IPS DF 6.9 (cell line): ENCODE measurements around the gene KIF5C.

Experiments
- DNase-seq: peaks from one replicate; pipeline ENCODE4 v3.0.0-alpha.2; 2013; ENCODE audit warnings: low read depth, low spot score
- H3K27ac ChIP-seq: one replicate; pipeline ENCODE4 v1.5.1; 2013; ENCODE audit warnings: low read length, control low read depth
- H3K27me3 ChIP-seq: 2 replicates; pipeline ENCODE4 v1.6.1; 2013; ENCODE audit warnings: mild to moderate bottlenecking, low read length; ENCODE audit not compliant: control insufficient read depth, insufficient read depth
- H3K36me3 ChIP-seq: 2 replicates; pipeline ENCODE4 v1.6.1; 2013; ENCODE audit warnings: low read length; ENCODE audit not compliant: control insufficient read depth, insufficient read depth
- H3K4me1 ChIP-seq: 2 replicates; pipeline ENCODE4 v1.6.1; 2013; ENCODE audit warnings: low read length; ENCODE audit not compliant: control insufficient read depth, insufficient read depth
- H3K4me3 ChIP-seq: 2 replicates; pipeline ENCODE4 v1.5.1; 2013; ENCODE audit warnings: mild to moderate bottlenecking, low read length
- H3K9me3 ChIP-seq: 2 replicates; pipeline ENCODE4 v1.6.1; 2013; ENCODE audit warnings: low read length, inconsistent platforms; ENCODE audit not compliant: control insufficient read depth, insufficient read depth
- WGBS: extraction: QIAGEN DNeasy Blood & Tissue Kit; methylation state at CpG from one replicate; pipeline ENCODE4 v1.1.7; 2013; ENCODE audit warnings: mixed read lengths, missing lambda C conversion rate; ENCODE audit not compliant: insufficient read length, insufficient coverage; 5-methylcytosine and 5-hydroxymethylcytosine counted together

Gene KIF5C

DNA sequence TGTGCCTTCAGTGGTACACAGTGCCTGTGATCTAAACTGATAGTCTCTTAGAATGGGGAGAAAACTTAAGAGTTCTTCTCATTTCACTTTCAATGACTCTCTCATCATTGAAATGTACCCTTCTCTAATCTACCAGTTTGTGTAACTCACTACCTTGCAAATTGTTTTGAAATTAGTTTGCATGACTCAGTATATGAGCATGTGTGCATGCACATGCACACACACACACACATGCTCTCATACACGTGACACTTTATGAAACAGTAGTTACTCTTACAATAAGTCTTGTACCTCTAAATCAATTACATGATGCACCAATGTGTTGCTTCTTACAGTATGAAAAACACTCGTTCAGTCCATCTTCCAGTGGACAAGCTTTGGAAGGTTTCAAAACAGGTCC, 174.1 kb downstream of the KIF5C start:
- H3K9me3 ChIP-seq, result no peaks in the 10 kb centered on the region
- no peak overlapping the region for H3K4me3 ChIP-seq
- no peak for DNase-seq
- no peak overlapping the region for H3K27ac ChIP-seq
- H3K4me1 ChIP-seq, result no peaks in the 10 kb centered on the region
- no peaks in the 10 kb centered on the region for H3K27me3 ChIP-seq
- no peaks in the 10 kb centered on the region for H3K36me3 ChIP-seq
- WGBS, result no CpG with 5 or more reads among the region's 2 CpGs

DNA sequence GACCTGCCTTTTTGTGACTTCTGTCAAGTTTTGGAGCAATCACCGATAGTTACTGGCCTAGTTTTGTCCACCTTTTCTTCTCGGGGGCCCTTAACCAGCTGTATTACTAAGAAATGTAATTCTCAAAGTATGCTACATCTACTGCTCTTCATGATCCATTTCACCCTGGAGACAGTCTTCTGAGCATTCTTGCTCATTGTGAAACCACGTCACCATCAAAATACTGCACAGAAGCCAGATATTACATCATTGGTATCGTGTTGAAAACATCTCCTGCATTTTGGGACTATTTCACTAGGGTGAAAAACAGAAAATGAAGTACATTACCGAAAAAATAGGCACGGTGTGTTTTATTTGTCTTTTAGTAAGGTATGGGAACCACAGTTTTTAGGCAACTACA, 175.2 kb downstream of the KIF5C start:
- no peak overlapping the region for H3K27ac ChIP-seq
- H3K27me3 ChIP-seq, result no peaks in the 10 kb centered on the region
- H3K4me1 ChIP-seq, result no peaks in the 10 kb centered on the region
- no peak overlapping the region for H3K4me3 ChIP-seq
- no peak for DNase-seq
- no CpG with 5 or more reads among the region's 6 CpGs for WGBS
- no peaks in the 10 kb centered on the region for H3K9me3 ChIP-seq
- no peaks in the 10 kb centered on the region for H3K36me3 ChIP-seq

DNA sequence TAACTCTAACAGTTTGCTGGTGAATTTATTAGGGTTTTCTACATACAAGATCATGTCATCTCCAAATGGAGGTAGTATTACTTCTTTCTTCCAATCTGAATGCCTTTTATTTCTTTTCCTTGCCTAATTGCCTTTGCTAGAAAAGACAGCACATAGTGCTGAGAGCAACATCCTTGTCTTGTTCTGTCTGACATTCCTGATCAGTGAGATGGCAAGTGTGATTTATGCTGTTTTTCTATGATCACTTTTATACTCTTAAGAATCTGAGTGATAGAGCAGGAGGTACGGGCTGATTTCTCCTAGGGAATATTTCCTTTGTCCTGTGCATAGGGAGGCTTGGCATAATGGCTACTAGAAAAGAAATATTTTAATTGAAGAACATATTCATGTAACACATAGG, 180.7 kb downstream of the KIF5C start:
- H3K9me3 ChIP-seq, result no peaks in the 10 kb centered on the region
- no peaks in the 10 kb centered on the region for H3K36me3 ChIP-seq
- DNase-seq, result no peak
- H3K27me3 ChIP-seq, result no peaks in the 10 kb centered on the region
- H3K4me3 ChIP-seq, result no peak overlapping the region
- H3K4me1 ChIP-seq, result peaks cover 1% of the 10 kb centered on the region; the same call in 1 of the 2 replicates
- H3K27ac ChIP-seq, result no peak overlapping the region
- WGBS, result no CpG with 5 or more reads among the region's 1 CpG

DNA sequence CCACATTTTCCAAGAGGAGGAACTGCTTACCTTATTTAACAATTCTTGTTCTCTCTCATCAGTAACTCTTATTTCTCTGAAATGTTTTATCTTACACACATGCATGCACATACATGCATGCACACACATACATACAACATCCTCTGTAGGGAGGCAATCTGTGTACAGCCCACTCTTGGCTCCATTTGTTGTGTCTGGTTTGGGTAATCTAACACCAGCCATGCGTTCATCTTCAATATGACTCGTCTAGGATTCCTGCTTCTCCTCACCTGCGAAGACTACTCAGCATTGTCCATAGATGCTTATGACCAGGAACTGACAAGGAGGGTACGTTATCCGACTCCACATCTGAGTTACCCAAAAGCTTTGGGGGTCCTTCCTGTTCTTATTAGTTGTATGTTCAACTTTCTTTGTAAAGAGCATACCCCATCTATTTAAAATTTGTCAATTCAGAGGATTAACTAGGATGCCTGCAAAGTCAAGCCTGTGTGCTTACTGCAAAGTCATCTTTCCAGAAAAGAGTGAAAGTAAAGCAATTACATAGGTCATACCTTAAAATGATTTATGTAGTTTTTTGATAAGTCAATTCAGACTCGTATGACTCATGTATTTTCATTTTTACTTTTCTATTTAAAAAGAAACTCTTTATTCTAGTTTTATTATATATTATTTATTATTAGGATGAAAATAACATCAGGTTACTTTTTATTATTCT, 181.7 kb downstream of the KIF5C start:
- H3K36me3 ChIP-seq, result no peaks in the 10 kb centered on the region
- DNase-seq, result no peak
- H3K27me3 ChIP-seq, result no peaks in the 10 kb centered on the region
- WGBS, result no CpG with 5 or more reads among the region's 6 CpGs
- no peaks in the 10 kb centered on the region for H3K9me3 ChIP-seq
- no peak overlapping the region for H3K4me3 ChIP-seq
- no peak overlapping the region for H3K27ac ChIP-seq
- peaks cover 1% of the 10 kb centered on the region; the same call in 1 of the 2 replicates for H3K4me1 ChIP-seq

DNA sequence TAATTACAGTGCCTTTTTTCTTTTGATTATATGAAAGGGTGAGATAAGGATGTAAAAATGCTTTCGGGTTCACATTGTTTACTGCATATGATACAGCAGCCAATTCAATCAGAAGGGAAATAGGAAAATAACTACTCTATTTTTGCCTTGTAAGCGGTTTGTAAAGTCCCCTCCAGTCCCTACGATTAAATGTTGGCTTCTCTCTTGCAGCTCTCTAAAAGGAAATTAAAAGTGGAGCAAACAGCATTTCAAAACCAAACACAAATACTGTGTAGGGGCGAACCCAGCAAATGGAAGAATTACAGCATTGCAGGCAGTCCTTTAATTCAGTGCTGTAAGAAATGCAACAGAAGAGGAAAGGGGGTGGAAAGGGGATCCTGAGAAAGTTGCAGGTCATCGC, 182.4 kb downstream of the KIF5C start:
- peaks cover 1% of the 10 kb centered on the region; the same call in 1 of the 2 replicates for H3K4me1 ChIP-seq
- H3K9me3 ChIP-seq, result no peaks in the 10 kb centered on the region
- H3K4me3 ChIP-seq, result no peak overlapping the region
- H3K27me3 ChIP-seq, result no peaks in the 10 kb centered on the region
- DNase-seq, result no peak
- no CpG with 5 or more reads among the region's 5 CpGs for WGBS
- no peak overlapping the region for H3K27ac ChIP-seq
- H3K36me3 ChIP-seq, result no peaks in the 10 kb centered on the region

DNA sequence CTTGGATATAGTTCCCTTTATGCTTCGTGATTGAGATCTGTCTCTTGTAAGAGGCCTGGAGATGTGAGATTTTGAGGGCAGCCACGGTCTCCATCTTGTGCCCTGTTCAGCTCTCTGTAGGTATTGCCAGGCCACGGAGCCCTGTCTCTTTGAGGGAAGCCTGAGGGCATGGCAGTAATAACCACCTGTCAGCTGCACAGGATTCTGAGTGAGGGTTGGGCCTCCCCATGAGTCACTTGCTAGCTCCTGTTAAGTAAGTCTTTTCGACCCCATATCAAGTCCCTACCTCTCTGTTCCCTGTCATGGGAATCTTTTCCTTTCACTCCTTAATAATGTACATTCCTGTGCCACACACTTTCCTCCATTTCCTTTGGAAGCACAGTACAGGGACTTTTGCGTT, 183.9 kb downstream of the KIF5C start:
- no CpG with 5 or more reads among the region's 5 CpGs for WGBS
- H3K9me3 ChIP-seq, result no peaks in the 10 kb centered on the region
- H3K4me1 ChIP-seq, result peaks cover 1% of the 10 kb centered on the region; the same call in 1 of the 2 replicates
- H3K27me3 ChIP-seq, result no peaks in the 10 kb centered on the region
- H3K27ac ChIP-seq, result no peak overlapping the region
- H3K4me3 ChIP-seq, result no peak overlapping the region
- no peak for DNase-seq
- H3K36me3 ChIP-seq, result no peaks in the 10 kb centered on the region

DNA sequence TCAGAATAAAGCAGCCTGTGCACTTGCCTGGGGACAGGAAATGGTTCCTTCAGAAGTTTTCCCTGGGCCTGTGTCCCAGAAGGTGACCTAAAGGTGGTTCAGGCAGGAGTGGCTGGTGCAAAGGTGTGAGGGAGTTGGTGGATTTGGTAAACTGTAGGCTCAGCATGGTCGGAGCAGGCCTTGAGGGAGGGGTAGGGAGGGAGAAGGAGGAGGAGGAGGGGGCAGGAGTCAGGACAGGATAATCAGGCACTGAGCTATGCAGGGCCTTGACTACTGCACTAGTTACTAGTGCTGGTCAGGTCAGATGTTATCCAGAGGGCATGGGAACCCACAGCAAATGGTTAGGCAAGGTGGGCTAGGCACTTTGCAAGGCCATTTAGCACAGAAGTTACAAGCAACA, 184.8 kb downstream of the KIF5C start:
- no CpG with 5 or more reads among the region's 1 CpG for WGBS
- no peak for DNase-seq
- Histone ChIP-seq H3K4me1 (peaks cover 1% of the 10 kb centered on the region; the same call in 1 of the 2 replicates), H3K36me3 (no peaks in the 10 kb centered on the region), H3K9me3 (no peaks in the 10 kb centered on the region), H3K27ac (no peak overlapping the region), H3K4me3 (no peak overlapping the region), H3K27me3 (no peaks in the 10 kb centered on the region)

DNA sequence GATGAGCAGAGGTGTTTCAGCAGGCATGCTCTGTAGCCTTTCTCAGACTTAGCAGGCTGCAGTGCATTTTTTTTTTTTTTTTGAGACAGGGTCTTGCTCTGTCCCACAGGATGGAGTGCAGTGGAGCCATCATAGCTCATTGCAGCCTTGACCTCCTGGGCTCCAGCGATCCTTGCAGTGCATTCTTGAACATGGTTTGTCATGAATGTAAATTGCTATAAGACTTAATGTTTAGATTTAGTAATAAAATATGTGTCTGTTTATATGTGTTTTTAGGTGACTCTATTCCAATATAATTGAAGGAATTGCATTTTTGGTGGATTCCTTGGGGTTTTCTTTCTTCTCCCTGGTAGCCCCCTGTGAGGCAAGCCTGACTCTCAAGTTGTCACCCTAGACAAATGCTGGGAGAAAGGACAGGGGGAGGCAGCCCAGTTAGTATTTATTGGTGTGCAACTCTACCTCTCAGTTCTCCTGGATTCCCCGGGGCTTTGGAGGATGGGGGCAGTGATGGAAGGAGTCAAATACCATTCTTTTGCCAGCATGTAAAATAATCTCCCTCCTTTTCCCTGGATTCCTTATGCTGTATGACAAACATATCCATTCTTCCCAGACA, 186.2 kb downstream of the KIF5C start:
- Histone ChIP-seq H3K4me1 (peaks cover 1% of the 10 kb centered on the region; the same call in 1 of the 2 replicates), H3K9me3 (no peaks in the 10 kb centered on the region), H3K27me3 (no peaks in the 10 kb centered on the region), H3K4me3 (no peak overlapping the region), H3K27ac (no peak overlapping the region), H3K36me3 (no peaks in the 10 kb centered on the region)
- no CpG with 5 or more reads among the region's 2 CpGs for WGBS
- no peak for DNase-seq

DNA sequence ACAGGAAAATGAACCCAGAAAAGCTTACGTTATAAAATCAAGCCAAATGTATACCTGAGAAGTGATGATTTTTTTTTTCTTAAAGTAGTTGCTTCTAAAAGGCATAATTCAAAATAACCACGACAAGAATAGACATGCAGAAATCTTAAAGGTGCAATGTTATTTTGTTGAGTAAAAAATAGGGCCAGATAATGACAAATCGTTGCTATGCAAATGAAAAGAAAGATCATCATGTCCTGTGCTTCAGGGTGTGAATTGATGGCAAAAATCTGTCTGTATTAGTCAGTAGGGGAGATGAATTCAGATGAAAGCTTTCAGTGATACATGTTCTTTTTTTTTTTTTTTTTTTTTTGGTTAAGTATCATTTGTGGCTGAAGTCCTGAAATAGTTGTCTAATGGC, 187.5 kb downstream of the KIF5C start:
- no CpG with 5 or more reads among the region's 3 CpGs for WGBS

DNA sequence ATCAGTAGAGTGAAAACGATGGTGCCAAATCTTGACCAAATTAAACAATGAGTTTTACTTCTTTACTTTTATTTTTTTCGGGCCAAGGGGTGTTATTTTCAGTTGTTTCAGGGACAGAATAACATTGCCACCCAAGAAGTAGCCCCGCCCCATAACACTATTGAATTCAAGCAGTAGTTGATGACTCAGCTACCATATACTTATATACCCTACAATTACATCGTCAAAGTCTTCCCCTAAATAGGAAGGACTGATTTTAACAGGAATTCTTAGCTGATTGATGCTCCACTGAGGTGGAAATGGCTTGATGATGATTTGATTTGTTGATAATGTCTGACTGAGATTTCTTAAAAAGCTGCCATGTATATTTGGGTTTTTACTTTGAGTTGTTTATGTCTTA, 188.2 kb downstream of the KIF5C start:
- DNase-seq, result no peak
- H3K36me3 ChIP-seq, result no peaks in the 10 kb centered on the region
- H3K27ac ChIP-seq, result no peak overlapping the region
- no peaks in the 10 kb centered on the region for H3K27me3 ChIP-seq
- WGBS, result no CpG with 5 or more reads among the region's 4 CpGs
- H3K4me1 ChIP-seq, result peaks cover 1% of the 10 kb centered on the region; the same call in 1 of the 2 replicates
- no peak overlapping the region for H3K4me3 ChIP-seq
- H3K9me3 ChIP-seq, result no peaks in the 10 kb centered on the region; the same call in 1 of the 2 replicates

More for the DNA sequence above, 187.5 kb downstream of the KIF5C start:
- no peak overlapping the region for H3K27ac ChIP-seq
- H3K9me3 ChIP-seq, result no peaks in the 10 kb centered on the region; the same call in 1 of the 2 replicates
- no peak overlapping the region for H3K4me3 ChIP-seq
- H3K36me3 ChIP-seq, result no peaks in the 10 kb centered on the region
- no peaks in the 10 kb centered on the region for H3K27me3 ChIP-seq
- peaks cover 1% of the 10 kb centered on the region; the same call in 1 of the 2 replicates for H3K4me1 ChIP-seq
- DNase-seq, result no peak
